Coronary artery (tissue), 2 donors: Measurements from ENCODE around the gene SLX9.
"Not testable (repeated sequence)": the region's sequence is repeated elsewhere in the genome, so short reads cannot be mapped to it uniquely, and the experiment has no call there.

ENCODE experiments used
- DNase-seq: peaks from one replicate; pipeline ENCODE4 v3.0.0-alpha.2; 2017; ENCODE audit warnings: low spot score
- H3K27ac ChIP-seq, 2 donors: fragments of 200-600 bp; sonication (generic); one replicate each; pipeline ENCODE4 v1.5.1; 2016 to 2019
- H3K4me3 ChIP-seq: fragments of 200-600 bp; sonication (generic); 2 replicates; pipeline ENCODE4 v1.5.1; 2016; ENCODE audit warnings: mild to moderate bottlenecking, moderate library complexity
- CTCF ChIP-seq: fragments of 200-600 bp; sonication (generic); IDR thresholded peaks from one replicate; pipeline ENCODE4 v1.5.1; 2019; ENCODE audit warnings: antibody characterized with exemption

Gene SLX9

GRCh38 chr21:45022348-45022675, 82.5 kb downstream of the SLX9 start:
- no peak for DNase-seq
- H3K4me3 ChIP-seq: no peak overlapping the region
- peak overlapping the region in 1 of 2 donors; percentile 22 for H3K27ac ChIP-seq
- no peak for TF ChIP-seq CTCF

GRCh38 chr21:45022736-45023135, 82.9 kb downstream of the SLX9 start:
- peak; percentile 46 for DNase-seq
- no peak overlapping the region for H3K27ac ChIP-seq
- no peak overlapping the region for H3K4me3 ChIP-seq
- no peak for TF ChIP-seq CTCF

- not testable (repeated sequence) for H3K27ac ChIP-seq
Observed at GRCh38 chr21:45024516-45024915, 84.7 kb downstream of the SLX9 start.

GRCh38 chr21:45026066-45026745, 86.4 kb downstream of the SLX9 start:
- DNase-seq: peak; percentile 68
- Histone ChIP-seq H3K27ac (peak overlapping the region; percentile 67), H3K4me3 (no peak overlapping the region)
- TF ChIP-seq CTCF: no peak

More at GRCh38 chr21:45024516-45024915, 84.7 kb downstream of the SLX9 start:
- H3K4me3 ChIP-seq: not testable (repeated sequence)
- DNase-seq: peak; percentile 38
